GM08714 (cell line): ENCODE data around the gene CCDC88C.
A peak's percentile ranks its signal among the peaks of the same experiment; 100 is the strongest.
"Not testable (repeated sequence)": the region's sequence is repeated elsewhere in the genome, so short reads cannot be mapped to it uniquely, and the experiment has no call there.

Source experiments
- H3K4me3 ChIP-seq: fragments of 200-500 bp; sonication (Bioruptor generic); 2 replicates; pipeline ENCODE4 v1.5.1; 2014; ENCODE audit warnings: mild to moderate bottlenecking, low read length, inconsistent platforms
- ZNF274 ChIP-seq: IDR thresholded peaks from 2 replicates; pipeline ENCODE4 v1.6.1; 2012; ENCODE audit warnings: mild to moderate bottlenecking, low read depth, low read length

CCDC88C gene

DNA sequence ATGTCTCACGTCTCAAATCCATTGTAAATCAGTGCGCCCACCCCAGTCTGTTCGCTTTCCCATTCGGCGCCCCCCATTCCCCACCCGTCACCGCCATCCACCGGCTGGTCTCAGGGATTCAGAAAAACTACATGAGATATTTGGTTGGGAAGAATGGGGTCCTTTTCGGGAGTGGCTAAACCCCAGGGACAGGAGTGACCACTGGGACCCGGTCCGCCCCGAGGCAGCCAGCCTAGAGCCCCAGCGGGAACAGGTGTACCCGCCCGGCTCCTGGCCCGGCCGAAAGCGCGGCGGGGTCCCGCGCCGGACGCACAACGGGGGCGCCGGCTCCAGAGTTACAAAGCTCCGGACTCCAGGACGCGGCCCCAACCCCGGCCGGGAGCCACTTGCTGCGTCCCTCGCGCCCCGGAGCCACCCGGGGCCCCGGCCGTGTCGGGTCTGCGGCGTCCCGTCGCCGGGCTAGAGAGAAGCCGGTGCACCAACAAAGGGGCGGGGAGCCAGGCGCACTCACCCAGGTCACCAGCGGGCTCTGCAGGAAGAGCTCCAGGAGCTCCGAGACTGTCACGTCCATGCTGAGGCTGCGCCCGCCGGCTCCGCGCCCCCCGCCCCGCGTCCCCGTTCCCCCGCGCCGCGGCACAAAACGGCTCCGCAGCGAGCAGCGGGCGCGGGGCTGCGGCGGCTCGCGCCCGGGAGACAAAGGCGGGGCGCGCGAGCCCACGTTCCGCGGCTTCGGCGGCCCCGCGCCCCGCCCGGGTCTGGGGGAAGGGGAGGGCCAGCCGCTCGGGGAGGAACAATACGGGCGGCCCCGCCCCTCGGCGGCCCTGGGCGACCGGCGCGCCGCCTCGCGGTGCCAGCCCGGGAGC is at the start of gene CCDC88C:
CCDC88C (minus strand) TSS at position 701 of the 863 bp plus-strand sequence; CDS start at position 571, 130 bp downstream.
- H3K4me3 ChIP-seq = peak within 1 kb of the TSS; percentile 93
- no peak for TF ChIP-seq ZNF274

DNA sequence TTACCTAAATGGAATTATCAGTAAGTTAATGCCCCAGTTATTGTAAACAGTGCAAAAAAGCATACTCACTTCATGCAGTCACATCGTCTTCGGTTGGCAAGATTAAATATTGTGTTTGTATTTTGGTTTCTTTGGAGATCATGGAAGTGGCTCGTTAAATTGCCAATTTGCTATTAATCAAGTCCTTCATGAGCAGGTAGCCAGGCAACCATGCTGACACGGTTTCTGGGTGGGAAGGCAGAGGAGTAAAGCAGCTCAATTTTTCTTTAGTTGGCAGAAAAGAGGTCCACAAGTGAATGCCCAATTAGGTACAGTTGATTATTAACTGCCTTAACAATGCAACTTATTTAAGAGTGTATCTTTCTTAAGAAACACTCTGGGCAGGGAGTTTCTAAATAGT is 48.6 kb upstream of the CCDC88C start:
- TF ChIP-seq ZNF274 = no peak
- no peak overlapping the region for H3K4me3 ChIP-seq

- no peak overlapping the region for H3K4me3 ChIP-seq
- no peak for TF ChIP-seq ZNF274
Measured at GRCh38 chr14:91464615-91465205, 47.1 kb upstream of the CCDC88C start.

DNA sequence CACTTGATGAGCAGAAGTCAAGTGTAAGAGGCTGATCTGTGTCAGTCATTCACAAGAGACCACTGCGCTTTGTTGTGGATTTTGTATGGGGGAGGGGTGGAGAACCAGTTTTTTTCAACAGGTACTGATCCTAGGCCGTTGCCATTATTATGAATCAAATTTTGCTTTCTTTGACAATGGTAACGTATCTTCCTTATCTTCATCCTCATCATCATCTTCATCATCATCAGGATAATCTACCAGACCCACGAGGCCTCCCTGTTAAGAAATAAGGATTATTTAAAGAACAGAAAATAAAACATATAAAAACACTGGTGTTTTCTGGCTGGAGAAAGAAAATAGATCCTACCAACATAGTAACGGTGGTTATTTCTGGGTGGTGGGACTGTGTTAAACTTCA is 41.0 kb upstream of the CCDC88C start:
- no peak overlapping the region for H3K4me3 ChIP-seq
- no peak for TF ChIP-seq ZNF274

DNA sequence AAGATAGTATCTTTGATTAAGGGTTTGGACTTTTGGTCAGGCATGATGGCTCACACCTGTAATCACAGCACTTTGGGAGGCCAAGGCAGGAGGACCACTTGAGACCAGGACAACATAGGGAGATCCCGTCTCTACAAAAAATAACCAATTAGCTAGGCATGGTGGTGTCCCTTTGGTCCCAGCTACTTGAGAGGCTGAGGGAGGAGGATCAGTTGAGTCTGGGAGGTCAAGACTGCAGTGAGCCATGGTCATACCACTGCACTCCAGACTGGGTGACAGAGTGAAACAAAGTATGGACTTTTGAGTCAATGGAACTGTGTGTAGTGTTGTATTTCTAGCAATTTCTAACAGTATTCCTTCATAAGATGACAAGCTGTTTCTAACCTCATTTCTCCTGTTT is 38.7 kb upstream of the CCDC88C start:
- H3K4me3 ChIP-seq = no peak overlapping the region
- no peak for TF ChIP-seq ZNF274

DNA sequence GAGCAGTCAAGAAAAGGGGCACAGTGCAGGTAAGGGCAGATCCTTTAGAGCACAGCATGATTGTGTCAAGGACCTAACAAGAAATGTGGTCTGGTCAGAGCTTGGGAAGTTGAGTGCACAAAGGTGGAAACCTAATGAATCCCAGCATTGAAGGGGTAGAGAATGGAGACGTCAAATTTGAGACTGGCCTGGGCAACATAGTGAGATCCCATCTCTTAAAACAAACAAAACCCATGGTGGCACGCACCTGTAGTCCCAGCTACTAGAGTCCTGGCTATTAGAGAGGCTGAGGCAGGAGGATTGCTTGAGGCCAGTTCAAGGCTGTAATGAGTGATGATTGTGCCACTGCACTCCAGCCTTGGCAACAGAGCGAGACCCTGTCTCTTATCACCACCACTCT is 37.0 kb upstream of the CCDC88C start:
- TF ChIP-seq ZNF274 = no peak
- no peak overlapping the region for H3K4me3 ChIP-seq

- no peak for TF ChIP-seq ZNF274
- no peak overlapping the region for H3K4me3 ChIP-seq
Measured at GRCh38 chr14:91454155-91454554, 36.5 kb upstream of the CCDC88C start.

GRCh38 chr14:91453744-91454143 is 36.1 kb upstream of the CCDC88C start:
- H3K4me3 ChIP-seq = no peak overlapping the region
- TF ChIP-seq ZNF274 = no peak

GRCh38 chr14:91444335-91445020 is 26.9 kb upstream of the CCDC88C start:
- H3K4me3 ChIP-seq = no peak overlapping the region
- TF ChIP-seq ZNF274 = no peak

- no peak for TF ChIP-seq ZNF274
- H3K4me3 ChIP-seq = no peak overlapping the region
Measured at GRCh38 chr14:91439345-91439744, 21.7 kb upstream of the CCDC88C start.

GRCh38 chr14:91438845-91439244 is 21.2 kb upstream of the CCDC88C start:
- no peak overlapping the region for H3K4me3 ChIP-seq
- no peak for TF ChIP-seq ZNF274

DNA sequence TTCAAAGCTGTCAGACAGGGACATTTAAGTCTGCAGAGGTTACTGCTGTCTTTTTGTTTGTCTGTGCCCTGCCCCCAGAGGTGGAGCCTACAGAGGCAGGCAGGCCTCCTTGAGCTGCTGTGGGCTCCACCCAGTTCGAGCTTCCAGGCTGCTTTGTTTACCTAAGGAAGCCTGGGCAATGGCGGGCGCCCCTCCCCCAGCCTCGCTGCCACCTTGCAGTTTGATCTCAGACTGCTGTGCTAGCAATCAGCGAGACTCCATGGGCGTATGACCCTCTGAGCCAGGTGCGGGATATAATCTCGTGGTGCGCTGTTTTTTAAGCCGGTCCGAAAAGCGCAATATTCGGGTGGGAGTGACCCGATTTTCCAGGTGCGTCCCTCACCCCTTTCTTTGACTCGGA is 18.6 kb upstream of the CCDC88C start:
- not testable (repeated sequence) for H3K4me3 ChIP-seq

GRCh38 chr14:91429385-91429784 is 11.8 kb upstream of the CCDC88C start:
- H3K4me3 ChIP-seq = no peak overlapping the region
- TF ChIP-seq ZNF274 = no peak

GRCh38 chr14:91428931-91429330 is 11.3 kb upstream of the CCDC88C start:
- not testable (repeated sequence) for H3K4me3 ChIP-seq

- not testable (repeated sequence) for H3K4me3 ChIP-seq
Measured at GRCh38 chr14:91425531-91425944, 7.9 kb upstream of the CCDC88C start.
